Cortex of kidney (tissue), 1 donor: ENCODE measurements around the gene PGK1.
"Not testable (repeated sequence)": the region's sequence is repeated elsewhere in the genome, so short reads cannot be mapped to it uniquely, and the experiment has no call there.

Experiments used
- DNase-seq: peaks from one replicate; lab custom pipeline; 2025; lab: John Stamatoyannopoulos, UW

Gene PGK1

DNA sequence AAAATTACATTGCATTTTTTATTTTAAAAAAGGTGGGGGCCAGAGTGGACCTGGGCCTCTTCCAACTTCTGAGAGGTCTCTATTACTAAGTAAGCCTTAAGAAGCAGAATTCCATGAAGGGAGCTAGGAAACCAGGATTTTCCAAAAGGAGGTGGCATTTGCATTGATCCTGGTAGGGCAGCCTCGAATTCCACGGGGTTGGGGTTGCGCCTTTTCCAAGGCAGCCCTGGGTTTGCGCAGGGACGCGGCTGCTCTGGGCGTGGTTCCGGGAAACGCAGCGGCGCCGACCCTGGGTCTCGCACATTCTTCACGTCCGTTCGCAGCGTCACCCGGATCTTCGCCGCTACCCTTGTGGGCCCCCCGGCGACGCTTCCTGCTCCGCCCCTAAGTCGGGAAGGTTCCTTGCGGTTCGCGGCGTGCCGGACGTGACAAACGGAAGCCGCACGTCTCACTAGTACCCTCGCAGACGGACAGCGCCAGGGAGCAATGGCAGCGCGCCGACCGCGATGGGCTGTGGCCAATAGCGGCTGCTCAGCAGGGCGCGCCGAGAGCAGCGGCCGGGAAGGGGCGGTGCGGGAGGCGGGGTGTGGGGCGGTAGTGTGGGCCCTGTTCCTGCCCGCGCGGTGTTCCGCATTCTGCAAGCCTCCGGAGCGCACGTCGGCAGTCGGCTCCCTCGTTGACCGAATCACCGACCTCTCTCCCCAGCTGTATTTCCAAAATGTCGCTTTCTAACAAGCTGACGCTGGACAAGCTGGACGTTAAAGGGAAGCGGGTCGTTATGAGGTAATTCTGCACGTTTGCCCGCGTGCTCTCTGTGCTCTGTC, at the start of gene PGK1:
Gene PGK1 (plus strand): TSS at position 626 of the 824 bp plus-strand sequence. CDS start 93 bp downstream, at position 719.
- DNase-seq, result peak; percentile 65

DNA sequence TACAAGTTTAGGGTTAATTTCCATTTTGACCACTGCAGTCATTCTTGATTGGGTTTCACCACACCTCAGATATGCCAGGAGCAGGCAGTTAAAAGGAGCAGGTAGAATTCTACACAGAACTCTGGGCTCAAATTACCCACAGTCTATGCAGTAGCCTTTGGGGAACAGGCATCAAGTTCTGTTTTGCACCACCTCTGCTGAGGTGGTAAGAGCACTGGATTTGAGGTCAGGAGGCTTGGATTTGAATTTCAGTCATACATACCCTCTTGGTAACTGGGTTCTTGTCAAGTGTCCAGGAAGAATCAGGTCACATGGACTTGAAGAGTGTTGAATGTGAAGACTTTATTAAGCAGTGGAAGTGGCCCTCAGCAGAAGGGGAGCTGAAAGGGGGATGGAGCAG, 40.4 kb upstream of the PGK1 start:
- DNase-seq, result no peak

DNA sequence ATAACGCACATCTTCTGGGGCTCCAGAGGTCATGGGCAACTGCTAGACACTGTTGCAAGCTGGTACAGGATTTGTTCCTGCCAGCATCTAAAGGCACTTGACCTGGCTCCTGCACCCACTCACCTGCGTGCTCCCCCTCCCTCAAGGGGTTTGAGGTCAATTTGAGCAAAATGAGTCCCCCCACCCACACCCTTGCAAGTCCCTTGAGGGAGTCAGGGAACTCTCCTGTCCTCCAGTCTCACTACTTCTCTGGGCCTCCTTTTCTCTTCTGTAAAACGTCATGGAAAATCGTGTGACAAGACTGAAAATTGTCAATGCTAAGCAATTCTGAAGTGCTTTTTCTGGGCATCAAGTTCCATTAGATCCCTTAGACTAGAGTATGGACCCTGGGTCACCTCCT, 39.9 kb upstream of the PGK1 start:
- no peak for DNase-seq

DNA sequence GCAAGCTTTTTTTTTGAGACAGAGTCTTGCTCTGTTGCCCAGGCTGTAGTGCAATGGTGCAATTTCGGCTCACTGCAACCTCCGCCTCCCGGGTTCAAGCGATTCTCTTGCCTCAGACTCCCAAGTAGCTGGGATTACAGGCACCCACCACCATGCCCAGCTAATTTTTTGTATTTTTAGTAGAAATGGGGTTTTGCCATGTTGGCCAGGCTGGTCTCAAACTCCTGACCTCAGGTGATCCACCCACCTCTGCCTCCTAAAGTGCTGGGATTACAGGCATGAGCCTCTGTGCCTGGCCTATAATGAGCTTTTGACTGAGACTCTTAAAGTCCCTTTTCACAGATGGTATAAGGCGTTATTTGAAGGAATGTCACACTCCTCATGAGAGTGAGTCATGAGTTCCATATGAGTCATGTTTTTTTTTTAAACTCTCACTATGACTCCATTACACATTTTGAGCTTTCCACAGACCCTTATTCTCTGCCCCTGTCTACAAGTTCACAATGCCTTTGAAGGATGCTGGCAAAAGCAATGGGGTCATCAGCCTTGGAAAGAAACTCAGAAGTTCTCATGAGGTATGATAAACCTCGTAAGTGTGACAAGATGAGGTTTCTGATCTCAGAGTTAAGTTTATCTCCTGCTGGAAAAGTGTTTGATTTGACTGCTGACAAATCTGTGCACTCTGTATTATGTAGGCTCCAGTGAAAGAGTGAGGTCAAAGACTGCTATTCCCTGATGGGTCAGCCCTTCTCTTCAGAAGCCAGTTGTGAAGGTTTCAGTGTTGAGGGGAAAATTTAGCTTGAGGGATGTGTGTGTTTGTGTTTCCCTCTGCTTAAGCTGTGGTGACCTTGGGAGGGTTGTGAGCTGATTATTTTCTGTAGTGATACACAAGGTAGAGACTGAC, 39.1 kb upstream of the PGK1 start:
- DNase-seq, result not testable (repeated sequence)

DNA sequence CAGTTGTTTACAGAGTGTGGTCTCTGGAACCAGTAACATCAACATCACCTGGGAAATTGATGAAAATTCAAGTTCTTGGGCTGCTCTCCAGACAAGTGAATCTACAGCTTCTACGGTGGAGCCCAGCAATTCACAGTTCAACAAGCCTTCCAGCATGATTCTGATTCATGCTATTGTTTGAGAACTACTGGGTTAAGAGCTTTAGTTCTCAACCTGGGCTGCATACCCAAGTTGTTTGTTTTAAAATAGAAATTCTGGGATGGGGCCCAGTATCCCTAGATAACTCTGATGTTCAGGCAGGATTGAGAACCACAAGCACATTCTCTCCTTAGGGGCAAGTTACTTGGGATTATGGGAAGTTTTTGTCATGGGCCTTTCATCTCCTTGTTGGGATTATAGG, 37.9 kb upstream of the PGK1 start:
- DNase-seq, result no peak

DNA sequence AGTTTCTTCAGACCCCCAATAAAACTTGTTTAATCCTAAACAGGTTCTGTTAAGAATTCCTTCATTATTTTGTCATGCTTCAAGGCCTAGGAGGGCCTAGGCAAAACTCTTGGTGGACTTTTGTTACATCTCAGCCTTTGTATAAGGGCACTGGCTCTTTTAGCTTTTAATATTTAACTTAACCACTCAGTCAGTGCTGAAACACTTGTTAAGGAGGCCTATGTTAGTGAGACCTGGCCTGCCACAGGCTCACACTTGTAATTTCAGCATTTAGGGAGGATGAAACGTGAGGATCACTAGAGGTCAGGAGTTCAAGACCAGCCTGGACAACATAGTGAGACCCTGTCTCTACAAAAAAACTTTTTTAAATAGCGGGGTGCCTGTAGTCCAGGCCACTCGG, 32.7 kb upstream of the PGK1 start:
- DNase-seq, result no peak

DNA sequence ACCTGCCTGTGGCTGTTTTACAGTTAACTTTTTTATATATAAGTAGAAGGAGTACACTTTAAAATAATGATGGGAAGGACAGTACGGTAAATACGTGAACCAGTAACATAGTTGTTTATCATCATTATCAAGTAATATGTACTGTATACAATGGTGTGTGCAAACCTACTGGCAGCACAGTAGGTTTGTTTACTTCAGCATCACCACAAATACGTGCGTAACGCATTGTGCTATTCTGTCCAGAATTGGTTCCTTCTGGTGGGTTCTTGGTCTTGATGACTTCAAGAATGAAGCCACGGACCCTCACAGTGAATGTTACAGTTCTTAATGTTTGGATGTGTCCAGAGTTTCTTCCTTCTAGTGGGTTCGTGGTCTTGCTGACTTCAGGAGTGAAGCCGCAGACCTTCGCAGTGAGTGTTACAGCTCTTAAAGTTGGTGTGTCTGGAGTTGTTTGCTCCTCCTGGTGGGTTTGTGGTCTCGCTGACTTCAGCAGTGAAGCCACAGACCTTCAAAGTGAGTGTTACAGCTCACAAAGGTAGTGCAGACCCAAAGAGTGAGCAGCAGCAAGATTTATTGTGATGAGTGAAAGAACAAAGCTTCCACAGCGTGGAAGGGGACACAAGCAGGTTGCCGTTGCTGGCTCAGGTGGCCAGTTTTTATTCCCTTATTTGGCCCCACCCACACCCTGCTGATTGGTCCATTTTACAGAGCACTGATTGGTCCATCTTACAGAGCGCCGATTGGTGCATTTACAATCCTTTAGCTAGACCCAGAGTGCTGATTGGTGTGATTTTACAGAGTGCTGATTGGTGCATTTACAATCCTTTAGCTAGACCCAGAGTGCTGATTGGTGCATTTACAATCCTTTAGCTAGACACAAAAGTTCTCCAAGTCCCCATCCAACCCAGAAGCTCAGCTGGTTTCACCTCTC, 30.6 kb upstream of the PGK1 start:
- DNase-seq, result not testable (repeated sequence)

DNA sequence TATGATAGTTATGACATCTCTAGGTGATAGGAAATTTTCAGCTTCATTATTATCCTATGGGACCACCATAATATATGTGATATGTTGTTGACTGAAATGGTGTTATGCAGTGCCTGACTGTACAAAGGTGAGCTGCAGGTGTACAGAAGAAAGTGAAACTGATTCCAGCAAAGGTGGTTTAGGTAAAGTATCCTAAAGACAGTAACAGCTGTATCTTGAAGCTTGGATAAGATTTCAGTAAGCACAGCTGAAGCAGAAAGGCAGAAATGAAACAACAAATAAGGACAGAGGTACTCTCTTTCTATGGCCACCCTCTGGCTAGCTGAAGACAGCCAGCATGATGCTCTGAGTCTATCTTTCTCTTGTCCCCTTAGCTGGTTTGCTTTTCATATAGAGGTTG, 30.0 kb upstream of the PGK1 start:
- no peak for DNase-seq

DNA sequence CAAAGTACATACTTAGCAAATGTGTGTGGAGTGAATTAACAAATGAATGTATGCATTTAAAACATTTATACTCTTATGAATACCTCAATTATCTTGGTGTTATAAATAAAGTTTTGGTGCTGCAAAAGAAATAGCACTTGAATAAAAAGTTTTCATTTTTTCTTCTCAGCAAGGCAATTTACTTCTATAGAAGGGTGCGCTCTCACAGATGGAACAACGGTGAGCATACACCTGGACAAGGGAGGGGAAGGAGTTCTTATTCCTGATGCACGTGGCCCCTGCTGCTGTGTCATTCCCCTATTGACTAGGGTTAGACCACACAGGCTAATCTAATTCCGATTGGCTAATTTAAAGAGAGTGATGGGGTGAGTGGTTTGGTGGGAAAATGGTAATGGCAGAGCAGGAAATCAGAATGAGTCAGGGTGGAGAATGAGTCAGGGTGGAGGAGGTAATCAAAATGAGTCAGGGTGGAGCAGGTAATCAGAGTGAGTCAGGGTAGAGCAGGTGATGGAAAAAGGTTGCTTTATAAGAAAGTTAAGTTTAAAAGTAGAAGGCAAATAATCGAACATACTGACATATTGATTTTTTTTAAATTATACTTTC, 28.2 kb upstream of the PGK1 start:
- no peak for DNase-seq

DNA sequence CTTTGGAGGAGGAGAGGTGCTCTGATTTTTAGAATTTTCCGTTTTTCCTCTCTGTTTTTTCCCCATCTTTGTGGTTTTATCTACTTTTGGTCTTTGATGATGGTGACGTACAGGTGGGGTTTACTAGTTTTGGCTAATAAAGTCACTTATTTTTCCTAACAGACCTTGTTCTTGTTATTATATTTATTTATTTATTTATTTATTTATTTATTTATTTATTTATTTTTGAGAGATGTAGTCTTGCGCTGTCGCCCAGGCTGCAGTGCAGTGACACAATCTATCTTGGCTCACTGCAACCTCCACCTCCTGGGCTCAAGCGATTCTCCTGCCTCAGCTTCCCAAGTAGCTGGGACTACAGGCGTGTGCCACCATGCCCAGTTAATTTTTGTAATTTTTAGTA, 22.6 kb upstream of the PGK1 start:
- not testable (repeated sequence) for DNase-seq

DNA sequence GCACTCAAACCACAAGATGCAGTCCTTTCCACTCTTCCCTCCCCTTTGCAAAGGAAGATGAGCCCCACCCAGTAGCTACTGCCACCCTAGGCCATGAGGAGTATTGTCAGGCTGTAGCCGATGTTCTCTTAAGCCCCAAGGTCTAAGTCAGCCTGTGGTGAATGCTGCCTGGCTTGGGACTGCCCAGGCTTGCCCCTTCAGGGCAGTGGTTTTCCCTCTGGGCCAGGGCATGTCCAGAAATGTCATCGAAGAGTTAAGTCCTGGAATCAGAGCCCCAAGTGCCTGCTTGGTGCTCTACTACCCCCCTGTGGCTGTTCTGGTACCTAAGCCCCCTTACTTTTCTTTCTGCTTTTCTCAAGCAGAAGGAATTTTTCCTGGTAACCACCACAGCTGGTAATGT, 11.8 kb upstream of the PGK1 start:
- DNase-seq, result no peak

DNA sequence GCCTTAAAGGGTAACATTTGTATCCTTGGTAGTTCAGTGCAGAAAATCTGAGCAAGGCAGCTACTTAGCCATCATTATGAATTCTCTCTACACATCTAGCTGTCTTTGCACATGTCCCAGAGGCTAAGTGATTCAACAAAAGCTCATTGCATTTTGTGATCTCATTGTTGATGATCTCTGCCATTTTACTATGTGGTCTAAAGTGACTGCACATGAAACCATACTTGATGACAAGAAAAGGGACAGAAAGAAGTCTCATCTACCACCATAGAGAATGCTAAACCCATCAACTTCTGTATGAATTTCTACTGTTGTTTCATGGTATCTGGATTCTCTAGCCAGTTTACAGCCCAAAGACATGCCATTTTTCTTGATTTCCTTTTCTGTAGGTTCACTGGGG, 5.9 kb upstream of the PGK1 start:
- DNase-seq, result no peak

DNA sequence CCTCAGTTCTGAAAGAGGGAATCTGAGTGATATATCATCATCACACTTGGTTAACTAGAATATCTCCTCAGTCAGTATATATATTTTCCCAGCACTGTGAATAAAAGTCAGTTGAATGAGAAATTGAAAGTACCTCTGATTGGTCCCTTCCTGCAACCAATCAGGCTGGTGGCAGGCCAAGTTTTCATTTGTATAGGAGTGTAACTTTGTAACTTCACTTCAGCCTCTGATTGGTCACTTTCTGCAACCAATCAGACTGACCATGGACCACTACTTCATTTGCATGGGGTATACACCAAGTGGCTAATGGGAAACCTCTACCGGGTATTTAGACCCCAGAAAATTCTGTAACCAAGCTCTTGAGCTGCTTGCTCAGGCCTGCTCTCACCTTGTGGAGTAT, 2.0 kb upstream of the PGK1 start:
- no peak for DNase-seq

DNA sequence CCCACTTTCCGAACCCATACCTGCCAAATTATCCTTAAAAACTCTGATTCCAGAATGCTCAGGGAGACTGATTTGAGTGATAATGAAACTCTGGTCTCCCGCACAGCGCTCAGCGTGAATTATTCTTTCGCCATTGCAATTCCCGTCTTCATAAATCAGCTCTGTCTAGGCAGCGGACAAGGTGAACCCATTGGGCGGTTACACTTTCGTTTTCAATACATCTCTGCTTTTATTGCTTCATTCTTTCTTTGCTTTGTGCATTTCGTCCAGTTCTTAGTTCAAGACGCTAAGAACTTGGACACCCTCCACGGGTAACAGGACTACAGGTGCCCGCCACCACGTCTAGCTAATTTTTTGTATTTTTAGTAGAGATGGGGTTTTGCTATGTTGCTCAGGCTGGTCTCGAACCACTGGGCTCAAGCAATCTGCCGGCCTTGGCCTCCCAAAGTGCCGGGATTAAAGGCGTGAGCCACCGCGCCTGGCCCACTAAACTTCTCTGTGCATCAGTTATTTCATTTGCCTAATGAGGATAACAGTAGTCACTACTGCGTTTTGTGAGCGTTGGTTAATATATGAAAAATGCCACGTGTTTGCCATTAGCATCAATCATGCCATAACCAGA, 936 bp upstream of the PGK1 start:
- DNase-seq, result no peak

DNA sequence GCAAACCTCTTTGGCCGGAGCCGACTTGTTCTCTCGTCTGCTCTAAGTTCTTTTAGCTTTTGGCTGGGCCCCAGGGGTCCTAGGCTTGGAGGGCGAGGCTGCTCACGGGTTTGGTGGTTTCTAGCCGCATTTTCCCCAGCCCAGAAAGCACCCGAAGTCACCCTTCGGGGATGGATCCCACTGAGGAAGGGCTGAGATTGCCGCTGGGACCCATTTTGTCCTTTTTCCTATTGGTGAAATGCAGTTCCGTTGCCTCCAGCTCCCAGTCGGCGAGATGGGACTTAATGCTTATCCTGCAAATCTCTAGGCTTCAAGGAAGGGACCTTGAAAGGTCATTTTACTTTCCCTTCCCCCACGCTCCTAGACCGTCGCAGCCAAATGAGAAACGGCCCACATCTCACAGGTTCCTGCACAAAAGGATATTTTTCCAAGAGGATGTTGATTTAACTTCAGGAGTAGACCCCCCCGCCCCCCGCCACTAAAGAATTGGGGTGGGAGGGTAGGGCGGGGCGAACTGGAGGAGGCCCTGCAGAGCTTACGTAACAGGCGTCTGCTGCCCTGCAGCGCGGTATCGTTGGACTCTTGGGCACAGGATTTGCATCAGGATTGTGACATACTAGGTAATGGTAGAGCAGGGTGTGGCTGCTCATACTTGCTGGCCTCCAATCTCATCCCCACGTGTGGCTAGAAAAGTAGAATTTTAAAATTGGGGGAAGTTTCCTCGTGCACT, 564 bp downstream of the PGK1 start:
- DNase-seq, result no peak

DNA sequence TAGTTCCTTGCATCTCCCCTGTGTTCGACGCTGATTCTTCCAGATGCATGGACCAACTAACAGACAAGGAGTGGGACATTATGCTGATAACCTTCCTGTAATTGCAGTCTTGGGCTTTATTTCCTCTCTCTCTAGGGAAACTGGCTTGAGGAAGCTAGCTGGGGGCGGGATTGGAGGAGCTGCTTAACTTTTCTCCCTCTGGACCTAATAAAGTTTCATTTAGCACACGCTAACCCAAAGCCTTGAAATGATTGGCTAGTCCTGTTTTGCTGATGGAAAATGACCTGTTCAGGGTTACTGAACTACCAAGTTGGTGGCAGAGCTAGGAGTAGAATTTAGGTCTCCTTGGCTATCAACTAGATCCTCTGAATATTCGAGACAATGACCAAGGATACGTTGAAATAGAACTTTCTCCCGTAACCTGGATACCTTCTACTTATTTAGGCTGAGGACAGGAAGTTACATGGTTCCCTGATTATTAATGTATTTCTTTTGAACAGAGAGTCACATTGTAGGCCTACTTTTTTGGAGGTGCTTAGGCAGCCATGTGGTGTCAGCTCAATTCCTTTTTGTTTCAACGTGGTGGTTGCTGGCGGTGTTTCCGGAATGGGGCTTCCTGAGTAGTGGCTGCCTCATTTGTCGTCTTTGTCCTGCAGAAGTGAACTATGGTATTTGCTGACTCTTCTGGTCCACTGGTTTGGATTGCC, 2.0 kb downstream of the PGK1 start:
- no peak for DNase-seq

DNA sequence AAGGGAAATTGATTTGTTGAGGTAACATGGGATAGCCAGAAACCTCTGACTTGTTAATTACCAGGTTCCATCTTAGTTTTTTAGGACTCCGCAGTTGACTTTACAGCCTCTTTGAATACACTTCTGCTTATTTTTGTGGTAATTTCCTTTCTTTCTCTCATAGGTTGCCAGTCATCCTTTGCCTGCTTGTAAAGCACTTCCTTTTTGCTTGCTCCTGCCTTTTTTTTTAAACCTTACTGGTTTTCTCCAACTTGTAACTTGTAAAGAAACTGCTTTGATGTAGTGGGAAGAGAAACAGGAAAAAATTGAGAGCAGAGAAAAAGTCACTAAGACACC, 2.6 kb downstream of the PGK1 start:
- DNase-seq, result no peak

DNA sequence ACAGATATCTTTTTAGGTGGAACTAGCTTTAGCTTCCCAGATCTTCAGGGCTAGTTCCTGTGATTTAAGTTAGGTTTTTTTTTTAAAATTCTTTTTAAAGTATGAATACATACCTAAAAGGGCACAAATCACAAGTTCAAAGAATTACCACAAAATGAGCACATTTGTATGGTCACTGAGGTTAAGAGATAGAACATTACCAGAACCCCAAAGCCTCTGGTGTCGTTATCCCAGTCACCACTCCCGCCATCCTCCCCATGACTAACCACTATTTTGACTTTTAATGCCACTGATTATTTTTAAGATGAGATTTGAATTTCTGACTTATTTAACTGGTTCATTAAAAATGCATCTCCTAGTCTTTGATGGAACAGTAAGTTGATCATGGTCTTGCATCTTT, 5.4 kb downstream of the PGK1 start:
- DNase-seq, result no peak

DNA sequence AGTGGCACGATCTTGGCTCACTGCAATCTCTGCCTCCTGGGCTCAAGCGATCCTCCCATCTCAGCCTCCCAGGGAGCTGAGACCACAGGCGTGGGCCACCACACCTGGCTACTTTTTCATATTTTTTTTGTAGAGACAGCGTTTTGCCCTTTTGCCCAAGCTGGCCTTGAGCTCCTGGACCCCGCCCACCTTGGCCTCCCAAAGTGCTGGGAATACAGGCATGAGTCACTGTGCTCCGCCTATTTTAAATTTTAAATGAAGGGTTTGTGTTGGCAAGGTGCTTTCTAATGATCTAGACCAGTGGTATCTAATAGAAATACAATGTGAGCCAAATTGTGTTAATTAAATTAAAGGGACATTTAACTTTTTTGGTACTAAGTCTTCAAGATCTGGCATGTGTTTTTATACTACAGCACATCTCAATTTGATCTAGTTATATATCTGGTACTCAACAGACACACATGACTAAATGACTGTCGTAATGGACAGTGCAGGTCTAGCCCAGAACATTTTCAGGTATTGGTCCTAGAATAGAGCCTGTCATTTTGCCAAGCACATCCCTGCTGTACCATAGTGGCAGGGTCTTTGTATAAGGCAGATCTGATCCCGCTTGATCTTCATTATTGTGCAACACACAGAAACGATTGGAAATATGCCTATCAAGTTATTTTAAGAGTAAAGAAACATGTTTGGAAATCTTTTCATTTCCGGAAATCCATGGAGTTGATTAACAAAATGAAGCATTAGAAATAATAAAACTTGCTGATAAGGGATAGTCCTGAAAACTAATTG, 7.3 kb downstream of the PGK1 start:
- no peak for DNase-seq
